Lower leg skin (tissue), 4 donors: ENCODE measurements around the gene INS. TPM values are rescaled to one million over a fixed set of nuclear protein-coding genes. Genes with fewer than 3 reads are reported as not detected.
"Not testable (repeated sequence)": the region's sequence is repeated elsewhere in the genome, so short reads cannot be mapped to it uniquely, and the experiment has no call there.

Experiments used
- DNase-seq, 2 donors: peaks; one replicate each; pipeline ENCODE4 v3.0.0-alpha.2; 2019; ENCODE audit warnings: low spot score in 2 of 2
- H3K4me3 ChIP-seq: fragments of 200-600 bp; sonication (generic); 2 replicates; pipeline ENCODE4 v1.5.1; 2017; ENCODE audit warnings: mild to moderate bottlenecking, low read depth; ENCODE audit not compliant: poor library complexity, severe bottlenecking
- CTCF ChIP-seq, 3 donors: fragments of 450-650 bp; IDR thresholded peaks; one replicate each; pipeline ENCODE4 v1.5.1; 2016; ENCODE audit warnings: antibody characterized with exemption in 3 of 3, mild to moderate bottlenecking in 3 of 3, moderate library complexity in 2 of 3
- POLR2A ChIP-seq, 2 donors: fragments of 450-650 bp; IDR thresholded peaks; one replicate each; pipeline ENCODE4 v1.6.1; 2016 to 2017; ENCODE audit warnings: antibody characterized with exemption in 2 of 2, mild to moderate bottlenecking in 1 of 2, moderate library complexity in 1 of 2
- WGBS, 2 donors: methylation state at CpG; one replicate each; pipeline ENCODE4 v1.1.5; 2018; 5-methylcytosine and 5-hydroxymethylcytosine counted together
- intact Hi-C: fragments of 100-400 bp; cut with DNase I; formaldehyde crosslinking; loops from one replicate; pipeline ENCODE4 v1.15.0; 2023; ENCODE audit warnings: low total_unique reads
- total RNA-seq, 4 donors: library from RNA; depleted of rRNA; stranded (reverse); fragments of >200 nt; gene quantifications; one replicate each; pipeline ENCODE4 v1.1.0, GENCODE V29; 2016

The INS gene
- total RNA-seq, 4 donors from 2014 or later = not detected

GRCh38 chr11:2129308-2129698, 31.7 kb downstream of the INS start:
- no peak for TF ChIP-seq POLR2A (IDR thresholded peaks at IDR 0.05)
- TF ChIP-seq CTCF (IDR thresholded peaks at IDR 0.05) = no peak
- H3K4me3 ChIP-seq = no peak overlapping the region
- intact Hi-C loops = no loop called here
- WGBS, 2 donors = 90% methylated on average over 15 to 17 of the region's 17 CpGs
- DNase-seq = no peak

GRCh38 chr11:2128511-2129307, 32.3 kb downstream of the INS start:
- TF ChIP-seq POLR2A (IDR thresholded peaks at IDR 0.05) = no peak
- TF ChIP-seq CTCF (IDR thresholded peaks at IDR 0.05) = no peak
- no peak overlapping the region for H3K4me3 ChIP-seq
- no peak for DNase-seq
- WGBS, 2 donors = 79% methylated on average over 12 of the region's 12 CpGs
- intact Hi-C loops = no loop called here

GRCh38 chr11:2128130-2128510, 32.9 kb downstream of the INS start:
- intact Hi-C loops = no loop called here
- DNase-seq = no peak
- H3K4me3 ChIP-seq = no peak overlapping the region
- WGBS, 2 donors = 83 to 86% methylated on average over 5 to 7 of the region's 7 CpGs
- TF ChIP-seq POLR2A (IDR thresholded peaks at IDR 0.05) (no peak), CTCF (IDR thresholded peaks at IDR 0.05) (no peak)

- intact Hi-C loops = no loop called here
- H3K4me3 ChIP-seq = no peak overlapping the region
- WGBS, 2 donors = 73 to 79% methylated on average over 8 of the region's 8 CpGs
- TF ChIP-seq CTCF (IDR thresholded peaks at IDR 0.05) = no peak
- no peak for TF ChIP-seq POLR2A (IDR thresholded peaks at IDR 0.05)
- DNase-seq = no peak
Measured at GRCh38 chr11:2127482-2128129, 33.4 kb downstream of the INS start.

GRCh38 chr11:2126520-2127085, 34.4 kb downstream of the INS start:
- WGBS, 2 donors = 82 to 92% methylated on average over 2 of the region's 2 CpGs
- no peak for DNase-seq
- intact Hi-C loops = no loop called here

GRCh38 chr11:2124736-2125484, 36.1 kb downstream of the INS start:
- WGBS, 2 donors = 87 to 91% methylated on average over 10 of the region's 10 CpGs
- H3K4me3 ChIP-seq, intact Hi-C loops, DNase-seq: not testable (repeated sequence)

More at GRCh38 chr11:2126520-2127085, 34.4 kb downstream of the INS start:
- H3K4me3 ChIP-seq = no peak overlapping the region
- TF ChIP-seq CTCF (IDR thresholded peaks at IDR 0.05) = no peak
- no peak for TF ChIP-seq POLR2A (IDR thresholded peaks at IDR 0.05)
